Activated T-cell treated with anti-CD3 and anti-CD28 coated beads for 4 hours (primary cell): ENCODE measurements around the gene PRPF31.

Experiments
- DNase-seq: peaks from one replicate; pipeline ENCODE4 v3.0.0-alpha.2; 2020

Gene PRPF31

GRCh38 chr19:54107876-54108490, 7.6 kb upstream of the PRPF31 start:
- DNase-seq, result no peak

GRCh38 chr19:54108496-54108895, 7.1 kb upstream of the PRPF31 start:
- no peak for DNase-seq

DNA sequence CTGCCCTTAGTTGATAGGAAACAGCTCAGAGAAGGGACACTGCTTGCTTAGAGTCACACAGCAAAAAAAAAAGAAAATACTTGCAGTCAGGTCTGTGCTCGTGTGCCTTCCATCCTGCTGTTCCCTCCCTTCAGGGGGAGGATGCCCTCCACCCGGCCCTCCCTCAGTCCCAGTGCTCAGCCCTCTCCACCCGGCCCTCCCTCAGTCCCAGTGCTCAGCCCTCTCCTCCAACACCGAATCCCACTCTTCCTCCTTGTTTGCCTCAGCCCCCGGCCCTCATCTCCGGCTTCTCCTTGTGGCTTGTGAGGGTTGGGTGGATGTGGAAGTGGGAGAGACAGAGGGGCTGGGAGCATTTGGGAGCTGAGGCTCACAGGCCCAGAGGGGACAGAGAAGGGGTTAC, 5.9 kb upstream of the PRPF31 start:
- DNase-seq, result no peak

DNA sequence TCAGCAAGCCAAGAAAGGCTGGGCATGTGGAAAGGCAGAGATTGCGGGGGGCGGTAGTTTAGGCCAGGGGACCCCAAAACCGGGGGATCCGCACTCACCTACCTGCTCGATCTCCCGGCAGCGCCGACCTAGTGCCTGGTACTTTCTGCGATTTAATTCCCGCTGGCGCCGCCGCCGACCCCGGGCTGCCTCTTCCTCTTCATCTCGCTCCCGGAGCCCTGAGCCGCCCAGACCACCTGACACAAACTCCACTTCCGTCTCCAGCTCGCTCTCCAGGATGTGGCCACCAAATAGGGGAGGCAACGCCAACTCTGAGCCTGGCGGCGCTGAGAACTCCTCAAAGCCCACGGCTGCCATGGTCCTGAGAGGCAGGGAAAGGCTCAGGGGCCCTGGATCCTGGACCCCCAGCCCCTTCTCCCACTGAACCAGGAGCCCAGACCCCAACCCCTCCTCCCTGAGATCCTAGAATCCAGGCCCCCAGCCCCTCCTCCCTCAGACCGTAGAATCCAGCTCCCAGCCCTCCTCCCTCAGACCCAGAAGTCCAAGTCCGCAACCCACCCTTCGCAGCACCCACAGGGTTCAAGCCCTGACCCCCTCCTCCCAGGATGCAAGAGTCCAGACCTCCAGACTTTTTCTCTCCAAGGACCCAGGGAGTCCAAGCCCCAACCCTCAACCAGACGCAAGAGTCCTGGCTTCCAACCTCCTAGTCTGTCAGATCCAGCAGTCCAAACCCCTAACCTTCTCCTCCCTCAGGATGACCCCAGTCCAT, 1.0 kb upstream of the PRPF31 start:
- DNase-seq, result peak; percentile 23

- no peak for DNase-seq
These were observed 5.7 kb downstream of the PRPF31 start for GRCh38 chr19:54121259-54121658.

DNA sequence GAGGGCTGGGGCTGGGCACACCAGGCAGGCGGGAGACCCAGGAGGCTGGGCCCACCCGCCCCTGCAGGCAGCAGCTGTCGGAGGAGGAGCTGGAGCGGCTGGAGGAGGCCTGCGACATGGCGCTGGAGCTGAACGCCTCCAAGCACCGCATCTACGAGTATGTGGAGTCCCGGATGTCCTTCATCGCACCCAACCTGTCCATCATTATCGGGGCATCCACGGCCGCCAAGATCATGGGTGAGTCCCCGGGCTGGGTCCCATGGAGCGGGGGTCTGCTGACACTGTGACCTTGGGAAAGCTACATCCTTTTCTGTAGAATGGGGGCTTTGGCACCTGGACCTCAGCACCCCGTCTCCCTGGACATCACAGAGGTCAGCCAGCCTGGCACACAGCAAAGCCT, 8.1 kb downstream of the PRPF31 start:
- no peak for DNase-seq

GRCh38 chr19:54124393-54124792, 8.8 kb downstream of the PRPF31 start:
- no peak for DNase-seq

- DNase-seq, result no peak
These were observed 10.2 kb downstream of the PRPF31 start for GRCh38 chr19:54125713-54126112.

DNA sequence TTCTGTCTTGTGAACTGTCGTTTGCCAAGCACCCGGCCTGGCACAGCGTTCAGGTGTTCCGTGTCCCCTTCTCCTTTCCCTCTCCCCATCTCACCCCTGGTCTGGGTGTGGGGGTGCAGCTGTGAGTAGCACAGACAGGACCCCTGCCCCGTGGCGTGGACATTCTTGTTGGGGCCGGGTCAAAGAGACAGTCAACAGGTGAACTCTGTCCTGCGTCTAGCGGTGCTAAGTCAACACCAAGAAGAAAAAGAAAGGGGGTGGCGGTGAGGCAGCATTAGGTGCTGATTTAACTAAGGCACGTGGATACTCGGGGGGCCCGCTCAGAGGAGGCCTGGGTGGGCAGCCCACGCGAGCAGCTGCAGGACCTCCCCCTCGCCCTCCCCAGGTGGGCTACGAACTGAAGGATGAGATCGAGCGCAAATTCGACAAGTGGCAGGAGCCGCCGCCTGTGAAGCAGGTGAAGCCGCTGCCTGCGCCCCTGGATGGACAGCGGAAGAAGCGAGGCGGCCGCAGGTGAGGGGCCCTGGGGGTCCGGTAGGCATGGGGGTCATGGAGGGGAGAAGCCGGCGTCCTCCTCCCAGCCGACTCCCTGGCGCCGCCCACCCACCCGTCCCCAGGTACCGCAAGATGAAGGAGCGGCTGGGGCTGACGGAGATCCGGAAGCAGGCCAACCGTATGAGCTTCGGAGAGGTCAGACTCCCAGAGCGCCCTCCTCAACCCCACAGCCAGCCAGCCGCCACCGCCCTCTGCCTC, 12.3 kb downstream of the PRPF31 start:
- DNase-seq, result no peak

- DNase-seq, result no peak
These were observed 12.8 kb downstream of the PRPF31 start for GRCh38 chr19:54128441-54128725.

GRCh38 chr19:54128796-54129616, 13.5 kb downstream of the PRPF31 start:
- DNase-seq, result no peak

DNA sequence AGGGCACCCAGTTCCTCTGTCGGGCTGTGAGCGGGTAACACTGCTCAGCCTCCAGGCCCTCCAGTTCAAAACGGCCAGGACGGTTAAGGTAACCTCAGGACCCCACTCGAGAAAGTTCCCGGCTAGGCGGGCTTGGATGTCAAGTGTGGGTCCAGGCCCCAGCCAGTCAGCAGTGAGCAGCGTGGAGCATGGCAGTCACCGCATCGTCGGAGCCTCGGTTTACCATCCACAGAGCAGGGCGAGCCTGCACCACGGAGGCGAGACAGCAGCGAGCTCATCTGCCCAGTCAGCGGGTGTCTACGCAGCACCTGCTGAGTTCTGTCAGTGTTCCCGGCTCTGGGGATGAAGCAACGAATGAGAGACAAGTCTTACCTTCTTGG, 14.1 kb downstream of the PRPF31 start:
- no peak for DNase-seq

- no peak for DNase-seq
These were observed 17.9 kb downstream of the PRPF31 start for GRCh38 chr19:54133312-54133956.

DNA sequence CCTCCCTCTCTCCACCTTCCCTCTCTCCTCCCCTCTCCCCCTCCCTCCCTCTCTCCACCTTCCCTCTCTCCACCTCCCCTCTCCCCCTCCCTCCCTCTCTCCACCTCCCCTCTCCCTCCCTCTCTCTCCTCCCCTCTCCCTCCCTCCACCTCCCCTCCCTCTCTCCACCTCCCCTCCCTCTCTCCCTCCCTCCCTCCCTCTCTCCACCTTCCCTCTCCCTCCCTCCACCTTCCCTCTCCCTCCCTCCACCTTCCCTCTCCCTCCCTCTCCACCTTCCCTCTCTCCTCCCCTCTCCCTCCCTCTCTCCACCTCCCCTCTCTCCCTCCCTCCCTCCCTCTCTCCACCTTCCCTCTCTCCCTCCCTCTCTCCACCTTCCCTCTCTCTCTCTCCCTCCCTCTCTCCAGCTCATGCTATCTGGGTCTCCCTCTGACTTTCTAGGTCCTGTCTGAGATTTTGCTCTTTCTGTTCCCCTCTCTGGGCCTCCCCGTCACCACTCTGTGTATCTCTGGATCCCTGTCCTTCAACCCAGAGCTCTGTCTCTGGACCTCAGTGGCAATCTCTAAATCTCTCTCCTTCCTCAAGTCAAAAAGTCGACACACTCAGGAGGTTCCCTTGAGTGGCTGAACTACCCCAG, 18.5 kb downstream of the PRPF31 start:
- no peak for DNase-seq

- no peak for DNase-seq
These were observed 20.7 kb downstream of the PRPF31 start for GRCh38 chr19:54136086-54136863.

DNA sequence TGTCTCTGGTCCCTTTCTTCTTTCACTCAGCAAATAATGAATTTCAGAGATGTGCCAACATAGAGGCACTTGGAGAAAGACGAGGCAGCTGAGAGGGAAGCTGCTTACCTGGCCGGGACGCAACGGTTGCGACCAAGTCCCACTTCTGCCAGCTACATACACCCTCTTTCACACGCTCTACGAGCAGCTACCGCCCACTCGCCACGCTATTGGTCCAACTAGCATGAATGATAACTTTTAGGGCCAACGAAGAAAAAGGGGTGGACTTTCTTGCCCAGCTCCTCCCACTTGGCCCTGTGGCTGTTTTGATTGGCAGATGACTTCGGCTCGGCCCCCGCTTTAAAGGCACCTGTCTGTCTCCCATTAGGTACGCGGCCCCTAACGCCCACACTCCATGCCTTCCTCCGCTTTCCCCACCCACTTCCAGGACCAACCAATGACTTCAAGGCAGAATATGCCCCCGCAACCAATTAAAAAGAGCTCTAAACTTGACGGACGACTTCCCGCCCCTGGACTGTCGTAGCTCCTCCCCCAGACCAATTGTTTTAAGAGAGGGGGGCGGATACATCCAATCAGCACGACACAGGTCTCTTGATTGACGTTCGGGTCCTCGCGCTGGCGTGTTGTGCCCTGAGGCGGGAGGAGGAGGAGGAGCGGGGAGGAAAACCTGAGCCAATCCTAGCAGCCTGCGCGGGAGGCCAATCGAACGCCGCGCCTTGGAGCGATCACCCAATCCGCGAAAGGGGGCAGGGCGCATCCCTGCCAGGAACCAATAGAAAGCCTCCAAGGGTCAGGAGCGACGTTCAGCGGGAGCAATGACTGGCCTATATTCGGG, 21.5 kb downstream of the PRPF31 start:
- DNase-seq, result peak; percentile 96

- DNase-seq, result no peak
These were observed 22.3 kb downstream of the PRPF31 start, which contains the start of gene CNOT3 for GRCh38 chr19:54137699-54138488. Gene CNOT3 (plus strand): TSS chr19:54137762. CDS start chr19:54142979, 5,217 bp downstream.

GRCh38 chr19:54138489-54139256, 23.1 kb downstream of the PRPF31 start:
- no peak for DNase-seq

DNA sequence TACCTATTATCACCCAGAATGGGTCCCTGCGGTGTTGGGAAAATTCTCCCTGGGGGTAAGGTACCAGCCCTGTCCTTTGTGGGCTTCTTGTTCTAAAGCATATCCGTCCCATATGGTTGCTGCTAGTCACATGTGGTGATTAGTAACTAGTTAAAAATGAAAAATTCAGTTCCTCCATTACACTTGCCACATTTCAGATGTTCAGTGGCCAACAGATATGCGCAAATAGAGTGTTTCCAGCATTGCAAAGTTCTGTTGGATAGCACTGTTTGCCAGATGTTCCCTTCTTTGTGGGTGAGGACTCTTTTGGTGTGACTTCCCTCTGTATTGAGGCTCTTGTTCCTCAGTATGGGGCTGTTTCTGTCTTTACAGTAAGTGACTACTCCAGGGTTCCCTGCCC, 25.8 kb downstream of the PRPF31 start:
- no peak for DNase-seq
